Measurements from ENCODE around the gene USF2. TPM values are rescaled to one million over a fixed set of nuclear protein-coding genes. Genes with fewer than 3 reads are reported as not detected.
"Not testable (repeated sequence)": the region's sequence is repeated elsewhere in the genome, so short reads cannot be mapped to it uniquely, and the experiment has no call there.

Gene USF2
- polyA plus RNA-seq (ENCODE audit: insufficient read length in 4 of 4), result 100 to 1,000 TPM; 152 to 195 (median 169) TPM

- no peak for DNase-seq (ENCODE audit: low read depth in 4 of 4, low spot score in 3 of 4)
Measured at GRCh38 chr19:35268536-35269437, at the start of gene USF2. Gene USF2, plus strand, starts transcription at chr19:35268962. Its CDS starts 140 bp downstream, at chr19:35269102.

- DNase-seq (ENCODE audit: low read depth in 4 of 4, low spot score in 3 of 4), result no peak
Measured at GRCh38 chr19:35219008-35219407, 49.8 kb upstream of the USF2 start.

- DNase-seq (ENCODE audit: low read depth in 4 of 4, low spot score in 3 of 4), result no peak
Measured at GRCh38 chr19:35220315-35220921, 48.3 kb upstream of the USF2 start.

GRCh38 chr19:35220973-35221590, 47.7 kb upstream of the USF2 start:
- DNase-seq (ENCODE audit: low read depth in 4 of 4, low spot score in 3 of 4), result not testable (repeated sequence)

DNA sequence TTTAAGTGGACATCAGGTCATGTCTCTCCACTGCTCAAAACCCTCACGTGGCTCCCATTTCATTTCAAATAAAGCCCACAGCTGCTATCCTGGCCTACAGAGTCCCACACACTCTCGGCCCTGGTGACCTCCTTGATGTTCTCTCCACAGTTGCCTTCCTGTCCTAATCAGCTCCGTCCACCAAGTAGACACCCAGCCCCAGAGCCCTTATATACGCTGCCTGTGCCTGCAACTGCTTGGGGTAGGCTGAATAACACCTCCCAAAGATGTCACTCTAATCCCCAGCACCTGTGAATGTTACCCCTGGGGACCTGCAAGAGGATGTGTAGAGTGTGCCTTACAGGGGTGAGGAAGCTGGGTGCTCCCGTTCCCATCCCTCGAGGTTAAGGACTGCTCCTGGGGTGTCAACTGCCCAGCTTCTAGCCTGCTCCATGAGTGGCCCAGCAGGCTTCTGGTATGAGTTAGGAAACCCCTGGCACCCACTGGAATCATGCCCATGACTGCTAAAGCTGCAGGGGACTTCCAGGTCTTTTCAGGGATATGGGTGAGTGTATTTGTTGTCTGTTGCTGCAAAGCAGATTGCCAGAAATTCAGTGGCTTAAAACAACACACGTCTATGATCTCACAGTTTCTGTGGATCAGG, 46.3 kb upstream of the USF2 start:
- DNase-seq (ENCODE audit: low read depth in 4 of 4, low spot score in 3 of 4), result no peak

GRCh38 chr19:35223084-35223790, 45.5 kb upstream of the USF2 start:
- no peak for DNase-seq (ENCODE audit: low read depth in 4 of 4, low spot score in 3 of 4)

GRCh38 chr19:35223862-35224505, 44.8 kb upstream of the USF2 start:
- no peak for DNase-seq (ENCODE audit: low read depth in 4 of 4, low spot score in 3 of 4)

- DNase-seq (ENCODE audit: low read depth in 4 of 4, low spot score in 3 of 4), result no peak
Measured at GRCh38 chr19:35224681-35225571, 43.8 kb upstream of the USF2 start.

DNA sequence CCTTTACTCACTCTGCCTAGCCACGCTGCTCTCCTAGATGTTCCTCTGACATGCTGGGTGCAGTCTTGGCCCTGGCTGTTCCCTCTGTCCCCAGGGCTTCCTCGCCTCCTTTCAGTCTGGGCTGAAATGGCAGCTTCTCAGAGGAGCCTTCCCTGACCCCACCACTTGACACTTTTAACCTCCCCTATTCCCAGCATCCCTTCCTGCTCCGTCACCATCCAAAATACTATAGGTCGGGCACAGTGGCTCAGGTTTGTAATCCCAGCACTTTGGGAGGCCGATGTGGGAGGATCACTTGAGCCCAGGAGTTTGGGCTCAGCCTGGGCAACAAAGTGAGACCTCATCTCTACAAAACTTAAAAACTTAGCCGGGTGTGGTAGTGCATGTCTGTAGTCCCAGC, 42.8 kb upstream of the USF2 start:
- no peak for DNase-seq (ENCODE audit: low read depth in 4 of 4, low spot score in 3 of 4)

- DNase-seq (ENCODE audit: low read depth in 4 of 4, low spot score in 3 of 4), result no peak
Measured at GRCh38 chr19:35226748-35227147, 42.0 kb upstream of the USF2 start.

DNA sequence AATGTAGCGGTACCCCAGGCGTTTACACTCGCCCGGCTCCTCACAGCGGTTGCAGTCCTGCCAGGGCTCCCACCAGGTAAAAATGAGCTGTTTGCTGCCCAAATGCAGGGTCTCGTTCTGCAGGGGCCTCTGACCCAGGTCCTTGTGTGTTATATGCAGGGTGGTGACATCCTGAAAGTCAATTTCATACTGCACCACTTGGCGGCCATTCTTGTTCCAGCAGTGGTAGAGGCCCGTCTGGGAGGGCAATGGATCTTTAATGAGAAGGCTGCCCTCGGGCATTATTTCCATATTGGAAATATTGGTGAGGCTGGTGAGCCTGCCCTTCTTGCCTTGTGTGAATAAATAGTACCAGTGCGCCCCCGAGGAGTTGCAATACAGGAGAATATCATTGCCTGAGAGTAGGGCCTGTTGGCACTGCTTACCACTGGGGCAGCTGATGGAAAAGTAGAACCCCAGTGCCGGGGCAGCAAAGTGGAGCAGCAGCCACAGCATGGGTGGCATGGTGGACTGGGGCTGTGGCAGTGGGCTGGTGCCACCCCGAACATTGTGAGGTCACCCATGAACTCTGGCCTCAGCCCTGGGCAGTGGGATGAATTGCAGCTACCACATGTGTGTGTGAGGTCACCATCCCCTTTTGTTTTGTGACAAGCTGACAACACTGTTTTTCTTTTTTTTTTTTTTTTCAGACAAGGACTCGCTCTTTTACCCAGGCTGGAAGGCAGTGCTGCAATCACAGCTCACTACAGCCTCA, 40.4 kb upstream of the USF2 start, which contains the start of gene FAM187B:
Gene FAM187B, minus strand, starts transcription at position 563 of the 754 bp plus-strand sequence. Its CDS starts 59 bp downstream, at position 504.
- DNase-seq (ENCODE audit: low read depth in 4 of 4, low spot score in 3 of 4), result no peak

DNA sequence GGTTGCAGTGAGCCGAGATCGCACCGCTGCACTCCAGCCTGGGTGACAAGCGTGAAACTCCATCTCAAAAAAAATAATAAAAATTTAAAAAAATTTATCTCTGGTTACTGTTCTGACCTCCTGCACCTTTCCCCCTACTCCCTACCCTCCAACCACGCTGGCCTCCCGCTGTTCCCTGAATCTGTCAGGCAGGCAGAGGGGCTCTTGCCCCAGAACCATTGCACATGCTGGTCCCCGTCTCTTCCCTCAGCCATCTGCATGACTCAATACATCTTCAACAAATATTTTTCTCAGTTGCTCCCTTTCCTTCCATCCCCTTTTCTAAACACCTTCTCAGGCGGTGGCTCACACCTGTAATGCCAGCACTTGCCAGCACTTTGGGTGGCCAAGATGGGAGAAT, 39.2 kb upstream of the USF2 start:
- DNase-seq (ENCODE audit: low read depth in 4 of 4, low spot score in 3 of 4), result no peak

DNA sequence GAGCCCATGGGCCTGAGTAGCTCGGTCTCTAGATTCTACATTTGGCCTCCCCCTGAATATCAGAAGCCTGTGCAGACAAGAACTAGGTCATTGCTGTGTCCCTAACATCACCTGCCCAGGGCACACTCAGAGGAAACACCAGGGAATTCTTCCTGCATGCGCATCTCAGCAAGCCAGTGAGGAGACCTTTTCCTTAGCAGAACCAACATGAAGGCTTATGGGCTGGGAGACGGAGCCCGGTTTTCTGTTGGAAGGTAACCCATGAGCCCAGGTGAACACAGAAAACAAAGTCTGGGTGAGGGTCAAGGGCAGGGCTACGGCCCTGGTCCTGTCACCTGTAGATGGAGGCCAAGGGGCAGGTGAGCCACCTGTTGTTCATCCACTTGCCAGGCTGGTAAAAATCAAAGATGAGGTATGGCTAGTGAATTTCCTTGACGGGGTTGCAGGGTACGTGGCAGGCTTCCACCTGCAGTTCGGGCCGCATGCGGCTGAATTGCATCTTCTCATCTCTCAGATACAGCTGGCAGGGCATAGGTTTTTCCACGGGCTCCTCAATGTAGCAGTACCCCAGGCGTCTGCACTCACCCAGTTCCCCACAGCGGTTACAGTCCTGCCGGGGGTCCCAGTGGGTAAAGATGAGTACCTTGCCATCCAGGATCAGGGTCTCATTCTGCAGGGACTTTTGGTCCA, 36.7 kb upstream of the USF2 start:
- DNase-seq (ENCODE audit: low read depth in 4 of 4, low spot score in 3 of 4), result no peak

GRCh38 chr19:35232912-35233311, 35.9 kb upstream of the USF2 start:
- DNase-seq (ENCODE audit: low read depth in 4 of 4, low spot score in 3 of 4), result no peak

GRCh38 chr19:35236638-35237400, 31.9 kb upstream of the USF2 start:
- no peak for DNase-seq (ENCODE audit: low read depth in 4 of 4, low spot score in 3 of 4)

- DNase-seq (ENCODE audit: low read depth in 4 of 4, low spot score in 3 of 4), result not testable (repeated sequence)
Measured at GRCh38 chr19:35239597-35239996, 29.2 kb upstream of the USF2 start.

DNA sequence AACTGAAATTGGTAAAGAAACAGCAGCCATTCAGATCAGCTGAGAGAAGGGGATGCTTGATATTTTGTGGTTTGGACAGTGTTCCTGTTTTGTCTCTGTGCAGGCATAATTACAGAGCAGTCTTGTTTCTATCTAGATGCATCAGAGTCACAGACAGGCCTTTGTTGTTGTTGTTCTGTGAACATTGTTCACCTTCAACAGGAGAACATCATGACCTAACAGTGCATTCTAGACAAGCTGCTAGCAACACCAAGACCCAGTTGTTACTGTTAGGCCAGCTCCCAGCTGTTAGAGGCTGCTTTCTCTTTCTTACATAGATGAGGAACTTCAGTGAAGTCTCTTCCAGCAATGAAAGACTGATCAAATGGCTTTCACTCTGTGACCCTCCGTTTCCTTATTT, 28.4 kb upstream of the USF2 start:
- no peak for DNase-seq (ENCODE audit: low read depth in 4 of 4, low spot score in 3 of 4)

All from left renal pelvis (tissue), 4 donors.